NB4 (cell line): ENCODE data around the gene CHCHD1.
"Not testable (repeated sequence)": the region's sequence is repeated elsewhere in the genome, so short reads cannot be mapped to it uniquely, and the experiment has no call there.

Source experiments
- DNase-seq: peaks from one replicate; pipeline ENCODE4 v3.0.0; 2010; ENCODE audit warnings: low read depth
- H3K4me3 ChIP-seq: one replicate; pipeline ENCODE4 v1.5.1; 2011; ENCODE audit warnings: mild to moderate bottlenecking, low read depth, low read length, moderate library complexity
- MYC ChIP-seq: IDR thresholded peaks from 2 replicates; pipeline ENCODE4 v1.6.1; 2011; ENCODE audit warnings: low read depth, low read length
- POLR2A ChIP-seq: IDR thresholded peaks from 2 replicates; pipeline ENCODE4 v1.6.1; 2011; ENCODE audit warnings: mild to moderate bottlenecking; ENCODE audit not compliant: insufficient read length; ENCODE audit errors: extremely low read depth
- TF ChIP-seq, protein P1 (sequence below): IDR thresholded peaks from 2 replicates; pipeline ENCODE4 v1.6.1; 2011; ENCODE audit warnings: low read depth, low read length
- TF ChIP-seq, protein P2 (sequence below): IDR thresholded peaks from one replicate; pipeline ENCODE4 v1.5.1; 2012; ENCODE audit warnings: low read depth, low read length

Gene CHCHD1

DNA sequence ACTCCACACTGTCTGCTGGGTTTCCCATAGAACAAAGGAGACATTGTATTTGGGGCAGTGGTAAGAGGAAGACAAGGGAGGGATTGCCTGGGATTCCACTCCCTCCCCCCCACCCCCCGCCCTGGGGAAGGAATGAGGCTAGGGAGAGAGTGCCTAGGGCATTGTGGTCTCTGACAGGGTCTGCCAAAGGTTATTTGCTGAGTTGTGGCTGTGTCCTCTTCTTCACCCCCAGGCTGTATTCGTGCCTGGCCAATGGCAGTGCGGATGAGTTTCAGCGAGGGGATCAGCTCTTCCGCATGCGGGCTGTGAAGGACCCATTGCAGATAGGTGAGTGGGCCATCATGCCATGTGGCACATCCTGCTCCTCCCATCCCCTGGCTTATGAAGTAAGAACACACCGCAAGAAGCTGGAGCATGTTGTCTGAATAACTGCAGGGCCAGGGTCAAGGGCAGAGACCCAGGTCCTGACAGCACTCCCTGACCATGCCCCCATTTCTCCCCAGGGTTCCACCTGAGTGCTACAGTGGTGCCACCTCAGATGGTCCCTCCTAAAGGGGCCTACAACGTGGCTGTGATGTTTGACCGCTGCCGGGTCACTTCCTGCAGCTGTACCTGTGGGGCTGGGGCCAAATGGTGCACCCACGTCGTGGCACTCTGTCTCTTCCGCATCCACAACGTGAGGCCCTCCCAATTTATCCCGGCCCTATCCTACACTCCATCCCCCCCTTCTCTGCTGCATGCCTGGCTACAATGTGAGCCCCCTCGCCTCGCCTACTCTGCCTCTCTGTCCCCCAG lies 7.2 kb downstream of the CHCHD1 start:
- H3K4me3 ChIP-seq, result no peak overlapping the region
- TF ChIP-seq MYC, result no peak
- TF ChIP-seq, protein P1, sequence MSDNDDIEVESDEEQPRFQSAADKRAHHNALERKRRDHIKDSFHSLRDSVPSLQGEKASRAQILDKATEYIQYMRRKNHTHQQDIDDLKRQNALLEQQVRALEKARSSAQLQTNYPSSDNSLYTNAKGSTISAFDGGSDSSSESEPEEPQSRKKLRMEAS, result no peak
- TF ChIP-seq POLR2A, result no peak
- DNase-seq, result no peak

DNA sequence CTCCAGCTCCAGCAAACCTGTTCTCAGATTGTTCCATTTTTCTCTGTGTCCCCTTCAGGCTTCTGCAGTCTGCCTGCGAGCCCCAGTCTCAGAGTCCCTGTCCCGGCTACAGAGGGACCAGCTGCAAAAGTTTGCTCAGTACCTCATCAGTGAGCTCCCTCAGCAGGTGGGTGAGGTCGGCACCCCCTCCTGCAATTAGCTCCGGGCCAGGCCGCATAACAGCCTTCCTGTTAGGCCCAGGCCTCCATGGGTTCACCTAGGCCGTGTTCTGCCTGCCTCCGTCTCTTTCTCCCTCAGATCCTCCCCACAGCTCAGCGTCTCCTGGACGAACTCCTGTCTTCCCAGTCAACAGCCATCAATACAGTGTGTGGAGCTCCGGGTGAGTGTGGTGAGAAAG lies 7.8 kb downstream of the CHCHD1 start:
- TF ChIP-seq MYC (no peak), POLR2A (no peak)
- TF ChIP-seq, protein P2, sequence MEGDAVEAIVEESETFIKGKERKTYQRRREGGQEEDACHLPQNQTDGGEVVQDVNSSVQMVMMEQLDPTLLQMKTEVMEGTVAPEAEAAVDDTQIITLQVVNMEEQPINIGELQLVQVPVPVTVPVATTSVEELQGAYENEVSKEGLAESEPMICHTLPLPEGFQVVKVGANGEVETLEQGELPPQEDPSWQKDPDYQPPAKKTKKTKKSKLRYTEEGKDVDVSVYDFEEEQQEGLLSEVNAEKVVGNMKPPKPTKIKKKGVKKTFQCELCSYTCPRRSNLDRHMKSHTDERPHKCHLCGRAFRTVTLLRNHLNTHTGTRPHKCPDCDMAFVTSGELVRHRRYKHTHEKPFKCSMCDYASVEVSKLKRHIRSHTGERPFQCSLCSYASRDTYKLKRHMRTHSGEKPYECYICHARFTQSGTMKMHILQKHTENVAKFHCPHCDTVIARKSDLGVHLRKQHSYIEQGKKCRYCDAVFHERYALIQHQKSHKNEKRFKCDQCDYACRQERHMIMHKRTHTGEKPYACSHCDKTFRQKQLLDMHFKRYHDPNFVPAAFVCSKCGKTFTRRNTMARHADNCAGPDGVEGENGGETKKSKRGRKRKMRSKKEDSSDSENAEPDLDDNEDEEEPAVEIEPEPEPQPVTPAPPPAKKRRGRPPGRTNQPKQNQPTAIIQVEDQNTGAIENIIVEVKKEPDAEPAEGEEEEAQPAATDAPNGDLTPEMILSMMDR, result no peak
- TF ChIP-seq, protein P1, result no peak
- H3K4me3 ChIP-seq, result no peak overlapping the region
- DNase-seq, result no peak

DNA sequence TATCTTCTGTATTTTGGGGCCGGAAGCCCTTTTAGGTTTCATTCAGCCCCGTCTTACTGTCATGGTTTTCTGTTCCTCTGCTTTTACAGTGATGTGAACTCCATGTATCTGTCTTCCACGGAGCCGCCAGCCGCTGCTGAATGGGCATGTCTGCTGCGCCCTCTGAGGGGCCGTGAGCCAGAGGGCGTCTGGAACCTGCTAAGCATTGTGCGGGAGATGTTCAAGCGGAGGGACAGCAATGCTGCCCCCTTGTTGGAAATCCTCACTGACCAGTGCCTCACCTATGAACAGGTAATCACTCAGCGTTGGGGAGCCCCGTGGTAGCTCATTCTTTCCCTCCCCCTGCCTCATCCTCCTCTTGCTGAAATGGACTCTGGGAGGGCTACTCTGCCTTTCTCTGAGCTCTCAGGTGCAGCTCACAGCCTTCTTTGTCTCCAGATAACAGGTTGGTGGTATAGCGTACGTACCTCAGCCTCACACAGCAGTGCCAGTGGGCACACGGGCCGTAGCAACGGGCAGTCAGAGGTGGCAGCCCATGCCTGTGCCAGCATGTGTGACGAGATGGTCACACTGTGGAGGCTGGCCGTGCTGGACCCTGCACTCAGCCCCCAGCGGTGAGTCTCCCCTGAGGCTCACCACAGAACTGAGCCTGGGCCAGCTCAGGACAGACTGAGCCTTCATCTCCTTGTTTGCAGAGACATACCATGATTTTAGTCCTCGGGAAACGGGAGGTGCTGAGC lies 9.2 kb downstream of the CHCHD1 start:
- TF ChIP-seq, protein P2, result no peak
- TF ChIP-seq MYC, result no peak
- TF ChIP-seq POLR2A, result no peak
- TF ChIP-seq, protein P1, result no peak
- no peak overlapping the region for H3K4me3 ChIP-seq
- no peak for DNase-seq

GRCh38 chr10:73791871-73792400 lies 10.1 kb downstream of the CHCHD1 start:
- TF ChIP-seq, protein P1, result no peak
- no peak for TF ChIP-seq MYC
- no peak for TF ChIP-seq POLR2A
- TF ChIP-seq, protein P2, result no peak
- DNase-seq, result no peak
- no peak overlapping the region for H3K4me3 ChIP-seq

DNA sequence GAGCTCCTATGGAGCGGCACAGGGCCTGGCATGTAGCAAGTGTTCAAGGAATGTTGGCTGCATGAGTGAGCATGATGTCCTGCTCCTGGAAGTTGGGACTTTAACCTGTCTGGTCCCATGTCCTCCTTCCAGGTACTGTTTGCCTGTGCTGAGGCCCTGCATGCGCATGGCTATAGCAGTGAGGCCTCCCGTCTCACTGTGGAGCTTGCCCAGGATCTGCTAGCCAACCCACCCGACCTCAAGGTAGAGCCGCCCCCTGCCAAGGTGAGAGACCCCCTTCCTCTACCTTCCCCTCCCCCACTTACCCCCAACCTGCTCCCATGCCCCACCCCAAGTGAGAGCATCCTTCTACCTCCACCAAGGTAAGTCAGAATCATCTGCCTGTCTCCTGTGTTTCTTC lies 11.6 kb downstream of the CHCHD1 start:
- H3K4me3 ChIP-seq, result no peak overlapping the region
- TF ChIP-seq POLR2A (no peak), MYC (no peak)
- TF ChIP-seq, protein P1, result no peak
- TF ChIP-seq, protein P2, result no peak
- DNase-seq, result no peak

DNA sequence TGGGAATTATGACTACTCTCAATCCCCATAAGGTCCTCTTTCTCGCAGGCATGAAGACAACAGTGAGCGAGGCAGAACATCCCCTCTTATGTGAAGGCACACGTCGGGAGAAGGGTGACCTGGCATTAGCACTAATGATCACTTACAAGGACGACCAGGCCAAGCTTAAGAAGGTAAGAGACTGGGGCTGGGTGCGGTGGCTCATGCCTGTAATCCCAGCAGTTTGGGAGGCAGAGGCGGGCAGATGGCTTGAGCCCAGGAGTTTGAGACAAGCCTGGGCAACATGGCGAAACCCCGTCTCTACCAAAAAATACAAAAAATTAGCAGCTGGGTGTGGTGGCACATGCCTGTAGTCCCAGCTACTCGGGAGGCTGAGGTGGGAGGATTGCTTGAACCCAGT lies 13.6 kb downstream of the CHCHD1 start:
- H3K4me3 ChIP-seq, DNase-seq: not testable (repeated sequence)

- not testable (repeated sequence) for DNase-seq, H3K4me3 ChIP-seq
These were observed 14.2 kb downstream of the CHCHD1 start for GRCh38 chr10:73796035-73796434.
